Adipose tissue (tissue), 3 donors: ENCODE results near the gene P2RY4. TPM values are rescaled to one million over a fixed set of nuclear protein-coding genes. Genes with fewer than 3 reads are reported as not detected.
"Not testable (repeated sequence)": the region's sequence is repeated elsewhere in the genome, so short reads cannot be mapped to it uniquely, and the experiment has no call there.

Experiments used
- H3K27ac ChIP-seq: one replicate; pipeline ENCODE4 v1.5.1; 2013; ENCODE audit warnings: low read depth, low read length
- WGBS, 3 donors: extraction: QIAGEN DNeasy Blood & Tissue Kit; methylation state at CpG; one replicate each; pipeline ENCODE4 v1.1.7; 2013; 5-methylcytosine and 5-hydroxymethylcytosine counted together
- polyA plus RNA-seq, 3 donors: library from polyadenylated mRNA; stranded (reverse); fragments of 200-250 nt; gene quantifications; one replicate each; pipeline ENCODE4 v1.2.3, GENCODE V29; 2013
- donor health status: healthy with polysubstance abuse.
- donor health status: Bipolar disorder and iron deficiency.
- donor health status: healthy.

The P2RY4 gene
- polyA plus RNA-seq, 3 donors, result 0.10 TPM; not detected in 2

GRCh38 chrX:70253377-70254062 lies 6.5 kb downstream of the P2RY4 start:
- WGBS, 3 donors, result 74 to 89% (median 83%) methylated on average over 3 of the region's 3 CpGs
- no peak overlapping the region for H3K27ac ChIP-seq

GRCh38 chrX:70252491-70252890 lies 7.5 kb downstream of the P2RY4 start:
- no peak overlapping the region for H3K27ac ChIP-seq
- WGBS, 3 donors, result 53 to 71% (median 61%) methylated on average over 2 of the region's 2 CpGs

GRCh38 chrX:70247252-70247651 lies 12.8 kb downstream of the P2RY4 start:
- no peak overlapping the region for H3K27ac ChIP-seq
- 83 to 95% (median 88%) methylated on average over 2 of the region's 2 CpGs for WGBS, 3 donors

- WGBS, 3 donors, result 61 to 74% (median 70%) methylated on average over 6 of the region's 6 CpGs
- H3K27ac ChIP-seq, result no peak overlapping the region
These were observed 15.1 kb downstream of the P2RY4 start for GRCh38 chrX:70244881-70245280.

GRCh38 chrX:70243601-70244000 lies 16.4 kb downstream of the P2RY4 start:
- H3K27ac ChIP-seq, result not testable (repeated sequence)
- 67 to 81% (median 78%) methylated on average over 5 of the region's 5 CpGs for WGBS, 3 donors

GRCh38 chrX:70241501-70241900 lies 18.5 kb downstream of the P2RY4 start:
- H3K27ac ChIP-seq, result no peak overlapping the region
- 74 to 96% (median 95%) methylated on average over 2 of the region's 2 CpGs for WGBS, 3 donors

- H3K27ac ChIP-seq, result no peak overlapping the region
- 89 to 97% (median 93%) methylated on average over 1 of the region's 1 CpG for WGBS, 3 donors
These were observed 19.3 kb downstream of the P2RY4 start for GRCh38 chrX:70240751-70241150.

GRCh38 chrX:70234355-70234754 lies 25.6 kb downstream of the P2RY4 start, which contains the start of gene AWAT1:
AWAT1 (plus strand) TSS chrX:70234655; CDS start chrX:70234696, 41 bp downstream.
- WGBS, 3 donors, result 65 to 89% (median 79%) methylated on average over 3 of the region's 3 CpGs
- no peak within 1 kb of the TSS for H3K27ac ChIP-seq

- 42 to 60% (median 51%) methylated on average over 4 of the region's 4 CpGs for WGBS, 3 donors
- no peak overlapping the region for H3K27ac ChIP-seq
These were observed 28.3 kb downstream of the P2RY4 start for GRCh38 chrX:70231666-70232065.

- 78 to 85% (median 85%) methylated on average over 2 of the region's 2 CpGs for WGBS, 3 donors
- no peak overlapping the region for H3K27ac ChIP-seq
These were observed 33.3 kb downstream of the P2RY4 start for GRCh38 chrX:70226687-70227086.

GRCh38 chrX:70226048-70226447 lies 34.0 kb downstream of the P2RY4 start:
- H3K27ac ChIP-seq, result no peak overlapping the region

GRCh38 chrX:70219938-70220764 lies 39.9 kb downstream of the P2RY4 start:
- H3K27ac ChIP-seq, result no peak overlapping the region
- WGBS, 3 donors, result 61 to 75% (median 64%) methylated on average over 4 to 5 of the region's 5 CpGs

GRCh38 chrX:70209570-70209969 lies 50.4 kb downstream of the P2RY4 start:
- WGBS, 3 donors, result 50 to 68% (median 51%) methylated on average over 6 of the region's 6 CpGs
- H3K27ac ChIP-seq, result not testable (repeated sequence)

- H3K27ac ChIP-seq, result no peak overlapping the region
These were observed 51.5 kb downstream of the P2RY4 start for GRCh38 chrX:70208479-70208878.

Other genes starting within 250 kb of the P2RY4 start
- not detected for gene AWAT2, start 210.3 kb downstream of the P2RY4 start, polyA plus RNA-seq
- not detected for gene OTUD6A, start 197.7 kb downstream of the P2RY4 start, polyA plus RNA-seq
- gene IGBP1, start 126.8 kb downstream of the P2RY4 start, polyA plus RNA-seq, result 10 to 100 TPM; 59.4 to 89.5 (median 69.5) TPM
- gene DGAT2L6, start 82.7 kb downstream of the P2RY4 start, polyA plus RNA-seq, result not detected
- gene AWAT1, start 25.5 kb downstream of the P2RY4 start, polyA plus RNA-seq, result not detected
- not detected for gene ARR3, start 8.1 kb upstream of the P2RY4 start, polyA plus RNA-seq
- gene RAB41, start 22.0 kb upstream of the P2RY4 start, polyA plus RNA-seq, result not detected
- gene PDZD11, start 29.7 kb upstream of the P2RY4 start, polyA plus RNA-seq, result 10 to 100 TPM; 18.2 to 48.2 (median 33.0) TPM
- under 1 TPM; 0.06 to 0.34 (median 0.13) TPM for gene KIF4A, start 29.9 kb upstream of the P2RY4 start, polyA plus RNA-seq
- under 1 TPM in 1 of 3 donors, not detected in 2; 0.09 TPM for gene GDPD2, start 163.1 kb upstream of the P2RY4 start, polyA plus RNA-seq
- 10 to 100 TPM in 1 of 3 donors, 1 to 10 TPM in 2; 2.4 to 21.9 (median 4.2) TPM for gene DLG3, start 184.6 kb upstream of the P2RY4 start, polyA plus RNA-seq